IMR-90 (cell line): ENCODE results near the gene TIPIN.

ENCODE experiments used
- POLR2A ChIP-seq: IDR thresholded peaks from 2 replicates; pipeline ENCODE4 v1.6.1; 2012; ENCODE audit warnings: mild to moderate bottlenecking, low read depth, low read length
- RAD21 ChIP-seq: IDR thresholded peaks from 2 replicates; pipeline ENCODE4 v1.6.1; 2012; ENCODE audit warnings: low read length, improper control_type of control experiment
- RCOR1 ChIP-seq: IDR thresholded peaks from 2 replicates; pipeline ENCODE4 v1.6.1; 2012; ENCODE audit warnings: mild to moderate bottlenecking, low read length, improper control_type of control experiment; ENCODE audit not compliant: insufficient replicate concordance
- TF ChIP-seq, protein P1 (sequence below): conservative IDR thresholded peaks from 2 replicates; pipeline ENCODE4 v1.5.1; 2012; ENCODE audit warnings: mild to moderate bottlenecking, low read depth, low read length, improper control_type of control experiment

DNA sequence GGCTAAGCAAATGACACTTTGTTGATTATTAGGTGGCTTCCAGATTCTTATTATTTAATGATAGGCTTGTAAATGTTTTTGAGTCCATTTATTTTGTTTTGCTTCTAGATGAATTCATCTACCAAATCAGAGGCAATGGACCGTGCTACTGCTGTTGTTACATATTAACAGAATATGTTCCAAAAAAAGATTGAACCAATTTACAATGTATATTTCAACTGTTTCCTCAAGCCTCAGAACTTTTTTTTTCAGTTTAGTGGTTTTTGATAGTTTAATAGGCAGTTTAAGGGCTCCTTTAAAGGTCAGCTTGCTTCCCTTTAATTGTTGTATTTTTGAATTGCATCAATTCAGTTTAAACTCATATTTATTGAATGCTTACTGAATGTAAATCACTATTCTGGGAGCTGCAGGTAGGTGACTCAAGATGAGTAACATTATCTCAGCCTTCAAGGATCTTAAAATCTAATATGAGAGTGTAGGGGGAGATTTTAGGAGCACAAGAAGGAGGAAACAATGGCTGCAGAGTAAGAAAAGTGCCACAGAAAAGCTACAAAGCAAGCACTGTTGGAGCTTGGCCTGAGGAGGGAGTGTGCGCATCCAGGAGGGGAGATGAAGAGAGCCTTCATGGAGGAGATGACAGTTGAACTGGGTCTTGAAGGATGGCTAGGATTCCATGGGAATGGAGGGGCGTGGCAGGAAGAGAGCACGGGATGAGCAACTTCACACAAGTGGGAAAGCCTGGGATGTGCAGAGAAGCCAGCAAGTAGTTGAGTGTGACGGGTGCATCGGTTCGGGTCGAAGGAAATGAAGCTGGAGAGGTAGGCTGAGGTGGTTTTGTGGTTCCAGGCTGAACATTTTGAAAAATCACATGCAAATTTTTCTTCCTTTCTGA, 44.9 kb upstream of the TIPIN start:
- TF ChIP-seq, protein P1, sequence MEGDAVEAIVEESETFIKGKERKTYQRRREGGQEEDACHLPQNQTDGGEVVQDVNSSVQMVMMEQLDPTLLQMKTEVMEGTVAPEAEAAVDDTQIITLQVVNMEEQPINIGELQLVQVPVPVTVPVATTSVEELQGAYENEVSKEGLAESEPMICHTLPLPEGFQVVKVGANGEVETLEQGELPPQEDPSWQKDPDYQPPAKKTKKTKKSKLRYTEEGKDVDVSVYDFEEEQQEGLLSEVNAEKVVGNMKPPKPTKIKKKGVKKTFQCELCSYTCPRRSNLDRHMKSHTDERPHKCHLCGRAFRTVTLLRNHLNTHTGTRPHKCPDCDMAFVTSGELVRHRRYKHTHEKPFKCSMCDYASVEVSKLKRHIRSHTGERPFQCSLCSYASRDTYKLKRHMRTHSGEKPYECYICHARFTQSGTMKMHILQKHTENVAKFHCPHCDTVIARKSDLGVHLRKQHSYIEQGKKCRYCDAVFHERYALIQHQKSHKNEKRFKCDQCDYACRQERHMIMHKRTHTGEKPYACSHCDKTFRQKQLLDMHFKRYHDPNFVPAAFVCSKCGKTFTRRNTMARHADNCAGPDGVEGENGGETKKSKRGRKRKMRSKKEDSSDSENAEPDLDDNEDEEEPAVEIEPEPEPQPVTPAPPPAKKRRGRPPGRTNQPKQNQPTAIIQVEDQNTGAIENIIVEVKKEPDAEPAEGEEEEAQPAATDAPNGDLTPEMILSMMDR = no peak
- no peak for TF ChIP-seq POLR2A
- TF ChIP-seq RAD21 = no peak
- TF ChIP-seq RCOR1 = no peak
